ENCODE data around the gene KIAA0408. TPM values are rescaled to one million over a fixed set of nuclear protein-coding genes. Genes with fewer than 3 reads are reported as not detected.
A peak's percentile ranks its signal among the peaks of the same experiment; 100 is the strongest.

Gene KIAA0408
- total and polyA plus RNA-seq, 7 experiments from 2014 or later, result 0.14 to 11.3 (median 1.6) TPM; not detected in 1

DNA sequence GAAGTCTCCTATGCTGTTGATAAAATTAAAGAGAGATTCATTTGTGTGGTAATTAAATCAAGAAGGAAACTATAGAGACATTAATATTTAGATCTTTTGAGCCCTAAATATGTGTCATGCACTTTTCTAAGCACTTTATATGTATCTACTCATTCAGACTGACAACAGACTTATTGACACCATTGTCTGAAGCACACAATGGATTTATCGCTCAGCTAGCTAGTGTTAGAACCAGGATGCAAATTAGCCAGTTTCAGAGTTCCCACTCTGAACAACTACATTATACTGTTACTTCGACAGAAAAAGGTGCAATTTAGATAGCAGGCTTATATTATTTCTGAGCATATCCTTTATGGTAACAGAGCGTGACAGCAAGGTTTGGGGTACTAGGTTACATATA, 27.7 kb upstream of the KIAA0408 start:
- ChIA-PET POLR2A (no interaction called here), CTCF (no interaction called here)
- Histone ChIP-seq H3K36me3 (ENCODE audit: control insufficient read depth in 2 of 3, insufficient read depth in 3 of 3, low read length in 3 of 3) (no peaks in the 10 kb centered on the region), H3K27ac (ENCODE audit: low read depth, low read length) (no peak overlapping the region), H3K27me3 (ENCODE audit: control insufficient read depth in 2 of 2, insufficient read depth in 2 of 2, low read length in 2 of 2) (no peaks in the 10 kb centered on the region), H3K9me3 (ENCODE audit: control insufficient read depth in 2 of 3, low read length in 3 of 3) (no peaks in the 10 kb centered on the region), H3K4me3 (ENCODE audit: low read length) (no peak overlapping the region), H3K4me1 (ENCODE audit: control insufficient read depth in 2 of 2, insufficient read depth in 2 of 2, low read length in 2 of 2) (peaks cover 0 to 9% of the 10 kb centered on the region in 2 donors)
- Mint-ChIP-seq H3K4me1 (peaks cover 16 to 41% (median 21%) of the 10 kb centered on the region in 7 donors), H3K36me3 (peaks cover 0 to 52% (median 11%) of the 10 kb centered on the region in 5 donors), H3K9me3 (peaks cover 0 to 25% (median 0%) of the 10 kb centered on the region in 11 donors), H3K27me3 (no peaks in the 10 kb centered on the region), H3K27ac (no peak overlapping the region), H3K4me3 (no peak overlapping the region)
- intact Hi-C loops (cut with micrococcal nuclease), result no loop called here
- DNase-seq, result no peak
- ATAC-seq, result no peak

DNA sequence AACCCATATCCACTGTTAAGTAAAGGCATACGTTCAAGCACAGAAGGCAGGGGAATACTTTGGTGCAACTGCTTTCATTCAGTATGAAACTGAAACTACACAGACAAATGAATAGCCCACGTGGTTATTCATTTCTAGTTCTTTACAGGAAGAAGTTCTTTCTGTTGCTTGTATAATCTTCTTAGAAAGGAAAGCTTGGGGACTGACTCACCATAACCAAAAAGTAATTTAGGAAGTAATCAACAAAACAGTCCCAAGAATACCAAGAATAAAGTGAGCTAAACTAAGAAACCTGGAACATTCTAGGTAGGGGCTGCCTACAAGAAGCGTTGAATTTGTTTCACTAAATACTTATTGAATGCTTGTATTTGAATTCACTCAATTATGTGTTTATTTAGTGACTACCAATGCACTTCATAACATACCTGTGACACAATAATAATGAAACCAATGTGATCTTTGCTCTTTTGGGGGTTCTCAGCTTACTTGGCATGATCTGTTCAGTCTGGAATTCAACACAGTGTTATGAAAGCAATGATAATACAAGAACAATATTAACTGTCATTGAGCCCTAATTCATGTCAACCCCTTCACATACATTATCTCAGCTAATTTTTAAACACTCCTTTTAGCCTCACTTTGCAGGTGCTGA, 25.1 kb upstream of the KIAA0408 start:
- Histone ChIP-seq H3K27ac (ENCODE audit: low read depth, low read length) (peak overlapping the region; percentile 19), H3K36me3 (ENCODE audit: control insufficient read depth in 2 of 3, insufficient read depth in 3 of 3, low read length in 3 of 3) (no peaks in the 10 kb centered on the region), H3K27me3 (ENCODE audit: control insufficient read depth in 2 of 2, insufficient read depth in 2 of 2, low read length in 2 of 2) (no peaks in the 10 kb centered on the region), H3K9me3 (ENCODE audit: control insufficient read depth in 2 of 3, low read length in 3 of 3) (no peaks in the 10 kb centered on the region), H3K4me3 (ENCODE audit: low read length) (peak overlapping the region; percentile 38), H3K4me1 (ENCODE audit: control insufficient read depth in 2 of 2, insufficient read depth in 2 of 2, low read length in 2 of 2) (peaks cover 0 to 9% of the 10 kb centered on the region in 2 donors)
- Mint-ChIP-seq H3K4me3 (peak overlapping the region; percentile 26 to 87 (median 82)), H3K27me3 (no peaks in the 10 kb centered on the region), H3K9me3 (peaks cover 0 to 17% (median 0%) of the 10 kb centered on the region in 11 donors), H3K27ac (peak overlapping the region; percentile 64 to 91 (median 78)), H3K4me1 (peaks cover 16 to 41% (median 21%) of the 10 kb centered on the region in 7 donors), H3K36me3 (peaks cover 0 to 48% (median 4%) of the 10 kb centered on the region in 5 donors)
- ChIA-PET POLR2A (interaction anchor here (1.0 kb wide), 1 partner anchor 30 kb away, joined by 4 read pairs; no protein-coding TSS in a partner anchor), CTCF (interaction anchor here (1.0 to 1.2 kb wide), 2 partner anchors 18 to 31 kb away, joined by 3 read pairs; no protein-coding TSS in a partner anchor)
- DNase-seq, result peak in 7 of 9 donors; percentile 6 to 42 (median 20)
- peak; percentile 83 for ATAC-seq
- intact Hi-C loops (cut with micrococcal nuclease), result loop anchor here (1.0 kb wide), 1 partner anchor 32 kb away; no protein-coding TSS in a partner anchor

DNA sequence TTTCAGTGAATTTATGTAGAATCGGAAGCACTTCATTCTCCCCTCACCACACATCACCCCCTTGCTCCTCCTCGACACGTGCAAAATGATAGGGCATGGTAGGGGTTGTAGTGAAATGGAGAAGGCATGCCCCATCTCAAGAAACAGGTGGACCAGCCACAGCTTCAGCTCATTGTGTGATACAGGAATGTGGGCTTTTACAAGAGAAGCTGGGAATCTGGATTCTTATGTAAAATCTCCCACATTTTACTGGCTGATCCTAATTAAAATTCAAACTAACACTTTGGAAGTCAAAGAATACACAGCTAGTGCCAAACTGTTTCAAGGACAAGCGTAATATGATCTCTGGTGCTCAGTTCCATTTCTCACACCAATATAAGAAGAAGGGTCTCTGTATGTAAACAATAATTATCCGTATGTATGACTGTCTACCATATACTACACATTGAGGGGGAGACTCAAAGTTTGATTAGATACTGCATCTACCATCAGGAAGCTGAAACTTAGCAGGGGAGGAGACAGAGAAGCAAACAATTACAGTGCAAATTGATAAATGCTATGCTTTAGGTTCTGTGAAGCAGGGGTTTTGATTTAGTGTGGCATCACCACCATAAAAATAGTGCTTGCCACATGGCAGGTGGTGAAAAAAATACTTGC, 24.3 kb upstream of the KIAA0408 start:
- Mint-ChIP-seq H3K27me3 (no peaks in the 10 kb centered on the region), H3K4me1 (peaks cover 16 to 38% (median 21%) of the 10 kb centered on the region in 7 donors), H3K9me3 (peaks cover 0 to 17% (median 0%) of the 10 kb centered on the region in 11 donors), H3K4me3 (peak overlapping the region; percentile 26 to 87 (median 82)), H3K27ac (peak overlapping the region; percentile 64 to 91 (median 78)), H3K36me3 (peaks cover 0 to 53% (median 4%) of the 10 kb centered on the region in 5 donors)
- ChIA-PET POLR2A (no interaction called here), CTCF (interaction anchor here (0.6 to 1.3 kb wide), 3 partner anchors 32 to 852 kb away, joined by 3 to 4 read pairs (median 3); no protein-coding TSS in a partner anchor)
- DNase-seq (peak in 1 of 9 donors; percentile 1), ATAC-seq (no peak)
- H3K36me3 ChIP-seq (ENCODE audit: control insufficient read depth in 2 of 3, insufficient read depth in 3 of 3, low read length in 3 of 3), result no peaks in the 10 kb centered on the region
- H3K4me3 ChIP-seq (ENCODE audit: low read length), result peak overlapping the region; percentile 38
- H3K9me3 ChIP-seq (ENCODE audit: control insufficient read depth in 2 of 3, low read length in 3 of 3), result no peaks in the 10 kb centered on the region
- peak overlapping the region; percentile 19 for H3K27ac ChIP-seq (ENCODE audit: low read depth, low read length)
- no peaks in the 10 kb centered on the region for H3K27me3 ChIP-seq (ENCODE audit: control insufficient read depth in 2 of 2, insufficient read depth in 2 of 2, low read length in 2 of 2)
- intact Hi-C loops (cut with micrococcal nuclease), result loop anchor here (1.0 kb wide), 1 partner anchor 33 kb away; no protein-coding TSS in a partner anchor
- H3K4me1 ChIP-seq (ENCODE audit: control insufficient read depth in 2 of 2, insufficient read depth in 2 of 2, low read length in 2 of 2), result peaks cover 0 to 9% of the 10 kb centered on the region in 2 donors

DNA sequence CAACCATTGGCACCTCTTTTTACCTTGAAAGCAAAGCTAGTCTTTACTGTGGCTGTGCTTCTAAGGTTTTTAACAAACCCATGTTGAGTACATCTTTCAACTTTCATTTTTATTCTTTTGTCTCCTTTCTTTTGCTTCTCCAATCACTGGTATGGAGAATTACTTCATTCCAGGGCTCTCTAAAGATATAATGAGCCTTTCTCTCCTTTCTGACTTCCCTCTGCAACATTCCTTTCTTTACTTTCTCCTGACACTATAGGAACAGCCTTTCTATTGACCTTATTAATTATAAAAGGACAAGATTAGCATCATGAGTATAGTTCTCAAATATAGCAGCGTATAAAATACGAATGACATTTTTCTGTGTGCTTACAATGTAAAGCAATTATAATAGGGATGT, 23.1 kb upstream of the KIAA0408 start:
- no peak for ATAC-seq
- no peaks in the 10 kb centered on the region for H3K9me3 ChIP-seq (ENCODE audit: control insufficient read depth in 2 of 3, low read length in 3 of 3)
- Mint-ChIP-seq H3K4me1 (peaks cover 16 to 36% (median 21%) of the 10 kb centered on the region in 7 donors), H3K36me3 (peaks cover 5 to 56% (median 14%) of the 10 kb centered on the region in 5 donors), H3K27ac (no peak overlapping the region), H3K27me3 (peaks cover 0 to 3% (median 0%) of the 10 kb centered on the region in 5 donors), H3K4me3 (no peak overlapping the region), H3K9me3 (peaks cover 0 to 13% (median 0%) of the 10 kb centered on the region in 11 donors)
- H3K4me3 ChIP-seq (ENCODE audit: low read length), result no peak overlapping the region
- intact Hi-C loops (cut with micrococcal nuclease), result no loop called here
- H3K27me3 ChIP-seq (ENCODE audit: control insufficient read depth in 2 of 2, insufficient read depth in 2 of 2, low read length in 2 of 2), result no peaks in the 10 kb centered on the region
- DNase-seq, result no peak
- ChIA-PET POLR2A (no interaction called here), CTCF (interaction anchor here (1.0 to 1.3 kb wide), 2 partner anchors 15 to 35 kb away, joined by 3 read pairs; no protein-coding TSS in a partner anchor)
- no peak overlapping the region for H3K27ac ChIP-seq (ENCODE audit: low read depth, low read length)
- H3K4me1 ChIP-seq (ENCODE audit: control insufficient read depth in 2 of 2, insufficient read depth in 2 of 2, low read length in 2 of 2), result peaks cover 0 to 9% of the 10 kb centered on the region in 2 donors
- H3K36me3 ChIP-seq (ENCODE audit: control insufficient read depth in 2 of 3, insufficient read depth in 3 of 3, low read length in 3 of 3), result no peaks in the 10 kb centered on the region

DNA sequence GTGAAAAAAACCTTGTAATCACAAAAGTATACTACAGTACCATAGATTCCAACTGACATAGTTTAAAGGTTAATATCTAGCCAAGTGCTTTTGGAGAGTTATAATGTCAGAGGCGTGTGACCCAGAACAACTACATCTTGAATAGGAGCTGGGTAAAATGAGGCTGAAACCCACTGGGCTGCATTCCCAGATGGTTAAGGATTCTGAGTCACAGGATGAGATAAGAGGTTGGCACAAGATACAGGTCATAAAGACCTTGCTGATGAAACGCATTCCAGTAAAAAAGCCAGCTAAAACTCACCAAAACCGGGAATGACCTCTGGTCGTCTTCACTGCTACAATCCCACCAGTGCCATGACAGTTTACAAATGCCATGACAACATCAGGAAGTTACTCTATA, 22.4 kb upstream of the KIAA0408 start:
- peaks cover 0 to 3% (median 0%) of the 10 kb centered on the region in 5 donors for H3K27me3 Mint-ChIP-seq
- Histone ChIP-seq H3K4me1 (ENCODE audit: control insufficient read depth in 2 of 2, insufficient read depth in 2 of 2, low read length in 2 of 2) (peaks cover 0 to 9% of the 10 kb centered on the region in 2 donors), H3K9me3 (ENCODE audit: control insufficient read depth in 2 of 3, low read length in 3 of 3) (no peaks in the 10 kb centered on the region), H3K27ac (ENCODE audit: low read depth, low read length) (no peak overlapping the region), H3K4me3 (ENCODE audit: low read length) (no peak overlapping the region), H3K27me3 (ENCODE audit: control insufficient read depth in 2 of 2, insufficient read depth in 2 of 2, low read length in 2 of 2) (no peaks in the 10 kb centered on the region), H3K36me3 (ENCODE audit: control insufficient read depth in 2 of 3, insufficient read depth in 3 of 3, low read length in 3 of 3) (no peaks in the 10 kb centered on the region)
- H3K4me1 Mint-ChIP-seq, result peaks cover 16 to 36% (median 21%) of the 10 kb centered on the region in 7 donors
- ATAC-seq, result no peak
- H3K4me3 Mint-ChIP-seq, result no peak overlapping the region
- peaks cover 5 to 51% (median 14%) of the 10 kb centered on the region in 5 donors for H3K36me3 Mint-ChIP-seq
- H3K27ac Mint-ChIP-seq, result no peak overlapping the region
- ChIA-PET CTCF (interaction anchor here (1.0 kb wide), 1 partner anchor 15 kb away, joined by 3 read pairs; no protein-coding TSS in a partner anchor), POLR2A (no interaction called here)
- intact Hi-C loops (cut with micrococcal nuclease), result no loop called here
- H3K9me3 Mint-ChIP-seq, result peaks cover 0 to 10% (median 0%) of the 10 kb centered on the region in 11 donors
- DNase-seq, result no peak

DNA sequence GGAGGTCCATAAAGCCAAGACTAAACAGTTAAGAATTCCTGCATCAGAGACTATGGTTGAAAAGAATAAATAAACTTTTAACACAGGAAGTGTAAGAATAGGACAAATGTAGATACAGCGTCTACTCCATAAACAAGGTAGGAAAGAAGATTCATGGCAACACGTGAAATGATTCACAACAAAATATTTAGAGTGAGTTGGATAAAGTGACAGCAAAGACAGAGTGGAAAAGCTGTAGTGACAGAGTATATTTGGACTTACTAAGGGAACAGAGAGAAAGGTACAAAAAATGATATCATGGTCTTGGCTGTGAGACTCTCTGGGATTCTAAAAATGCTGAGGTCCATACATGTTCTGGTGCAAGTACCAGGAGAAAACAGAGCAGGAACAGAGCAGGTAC, 21.9 kb upstream of the KIAA0408 start:
- Mint-ChIP-seq H3K27me3 (peaks cover 0 to 3% (median 0%) of the 10 kb centered on the region in 5 donors), H3K27ac (no peak overlapping the region), H3K36me3 (peaks cover 5 to 54% (median 17%) of the 10 kb centered on the region in 5 donors), H3K4me3 (no peak overlapping the region), H3K9me3 (peaks cover 0 to 10% (median 0%) of the 10 kb centered on the region in 11 donors), H3K4me1 (peaks cover 16 to 36% (median 21%) of the 10 kb centered on the region in 7 donors)
- no peak overlapping the region for H3K27ac ChIP-seq (ENCODE audit: low read depth, low read length)
- ATAC-seq (no peak), DNase-seq (no peak)
- no peaks in the 10 kb centered on the region for H3K27me3 ChIP-seq (ENCODE audit: control insufficient read depth in 2 of 2, insufficient read depth in 2 of 2, low read length in 2 of 2)
- H3K4me1 ChIP-seq (ENCODE audit: control insufficient read depth in 2 of 2, insufficient read depth in 2 of 2, low read length in 2 of 2), result peaks cover 0 to 9% of the 10 kb centered on the region in 2 donors
- no peaks in the 10 kb centered on the region for H3K9me3 ChIP-seq (ENCODE audit: control insufficient read depth in 2 of 3, low read length in 3 of 3)
- ChIA-PET POLR2A (no interaction called here), CTCF (no interaction called here)
- intact Hi-C loops (cut with micrococcal nuclease), result no loop called here
- H3K4me3 ChIP-seq (ENCODE audit: low read length), result no peak overlapping the region
- no peaks in the 10 kb centered on the region for H3K36me3 ChIP-seq (ENCODE audit: control insufficient read depth in 2 of 3, insufficient read depth in 3 of 3, low read length in 3 of 3)
